ENCODE results near the gene CLEC7A.

The CLEC7A gene

GRCh38 chr12:10136637-10137205, 6.7 kb upstream of the CLEC7A start:
- H3K27me3 Mint-ChIP-seq (ENCODE audit: low read depth), result no peaks in the 10 kb centered on the region
- no peaks in the 10 kb centered on the region for H3K4me1 Mint-ChIP-seq
- H3K36me3 Mint-ChIP-seq (ENCODE audit: low read depth), result no peaks in the 10 kb centered on the region
- no peak overlapping the region for H3K4me3 Mint-ChIP-seq
- H3K27ac Mint-ChIP-seq, result no peak overlapping the region
- no peak for TF ChIP-seq CTCF (IDR thresholded peaks at IDR 0.05; ENCODE audit: unreplicated experiment in 3 of 3)
- no peaks in the 10 kb centered on the region for H3K9me3 Mint-ChIP-seq

DNA sequence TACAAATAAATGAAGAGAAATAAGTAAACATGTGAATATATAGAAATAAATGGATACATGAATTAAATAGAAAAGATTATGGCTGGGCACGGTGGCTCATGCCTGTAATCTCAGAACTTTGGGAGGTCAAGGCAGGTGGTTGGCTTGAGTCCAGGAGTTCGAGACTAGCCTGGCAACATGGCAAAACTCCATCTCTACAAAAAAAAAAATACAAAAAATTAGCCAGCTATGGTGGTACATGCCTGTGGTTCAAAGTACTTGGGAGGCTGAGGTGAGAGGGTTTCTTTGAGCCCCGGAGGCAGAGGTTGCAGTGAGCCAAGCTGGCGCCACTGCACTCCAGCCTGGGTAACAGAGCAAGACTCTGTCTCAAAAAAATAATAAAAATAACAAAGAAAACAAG, 5.1 kb upstream of the CLEC7A start:
- no peaks in the 10 kb centered on the region for H3K27me3 Mint-ChIP-seq (ENCODE audit: low read depth)
- H3K36me3 Mint-ChIP-seq (ENCODE audit: low read depth), result no peaks in the 10 kb centered on the region
- no peaks in the 10 kb centered on the region for H3K9me3 Mint-ChIP-seq
- no peak overlapping the region for H3K27ac Mint-ChIP-seq
- no peak for TF ChIP-seq CTCF (IDR thresholded peaks at IDR 0.05; ENCODE audit: unreplicated experiment in 3 of 3)
- no peaks in the 10 kb centered on the region for H3K4me1 Mint-ChIP-seq
- H3K4me3 Mint-ChIP-seq, result no peak overlapping the region

DNA sequence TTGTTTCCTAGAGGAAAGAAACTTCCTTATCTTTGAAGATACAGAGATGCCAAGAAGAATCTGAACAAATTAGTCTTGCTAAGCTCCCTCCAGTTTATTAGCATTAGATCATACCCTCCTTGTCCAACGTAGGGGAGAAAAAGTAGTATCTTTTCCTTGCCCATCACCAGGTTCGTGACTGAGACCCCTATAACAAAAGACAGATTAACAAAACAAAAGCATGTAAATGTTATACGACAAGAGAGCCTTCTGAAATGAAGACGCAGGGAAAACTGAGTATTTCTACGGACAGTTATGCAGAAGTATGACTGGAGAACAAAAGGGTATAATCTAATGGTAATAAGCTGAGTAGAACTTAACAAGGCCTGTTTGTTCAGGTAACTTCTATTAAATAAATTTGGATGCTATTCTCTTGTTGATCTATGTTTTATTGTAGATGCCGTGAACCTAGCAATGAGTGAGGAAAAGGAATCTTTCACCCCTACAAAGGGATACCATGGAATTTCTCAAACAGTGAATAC, 2.9 kb upstream of the CLEC7A start:
- Mint-ChIP-seq H3K27ac (no peak overlapping the region), H3K9me3 (no peaks in the 10 kb centered on the region), H3K4me3 (no peak overlapping the region), H3K4me1 (no peaks in the 10 kb centered on the region), H3K27me3 (ENCODE audit: low read depth) (no peaks in the 10 kb centered on the region), H3K36me3 (ENCODE audit: low read depth) (no peaks in the 10 kb centered on the region)
- no peak for TF ChIP-seq CTCF (IDR thresholded peaks at IDR 0.05; ENCODE audit: unreplicated experiment in 3 of 3)

DNA sequence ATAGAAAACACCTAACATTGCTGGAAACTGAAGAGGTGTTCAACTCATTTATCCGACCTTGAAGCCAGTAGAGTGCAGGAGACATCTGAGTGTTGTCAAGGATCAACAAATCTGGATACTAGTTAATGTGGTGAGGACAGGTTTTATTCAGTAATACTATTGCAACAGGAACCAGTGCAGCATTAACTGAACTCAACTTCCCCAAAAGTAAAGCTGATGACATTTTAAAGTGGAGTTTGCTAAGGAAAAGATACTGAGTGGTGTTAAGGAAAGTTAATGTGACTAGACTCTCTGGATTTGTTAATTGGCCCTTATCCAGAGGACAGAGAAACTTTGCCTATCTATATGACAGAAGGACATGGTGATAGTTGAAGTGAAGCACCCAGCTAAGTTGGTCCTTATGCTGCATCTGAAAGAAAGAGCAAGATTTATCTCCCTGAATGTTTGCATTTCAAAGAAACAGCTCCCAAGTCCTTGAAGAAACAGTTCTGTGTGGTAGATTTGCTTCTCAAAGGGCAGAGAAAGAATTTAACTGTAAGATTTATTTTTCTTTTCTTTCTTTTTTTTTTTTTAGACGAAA, 1.2 kb upstream of the CLEC7A start:
- Mint-ChIP-seq H3K4me1 (no peaks in the 10 kb centered on the region), H3K27ac (no peak overlapping the region), H3K4me3 (no peak overlapping the region), H3K36me3 (ENCODE audit: low read depth) (no peaks in the 10 kb centered on the region), H3K9me3 (no peaks in the 10 kb centered on the region), H3K27me3 (ENCODE audit: low read depth) (no peaks in the 10 kb centered on the region)
- TF ChIP-seq CTCF (IDR thresholded peaks at IDR 0.05; ENCODE audit: unreplicated experiment in 3 of 3), result no peak

GRCh38 chr12:10128687-10129086, 1.3 kb downstream of the CLEC7A start:
- no peak for TF ChIP-seq CTCF (IDR thresholded peaks at IDR 0.05; ENCODE audit: unreplicated experiment in 3 of 3)
- H3K27ac Mint-ChIP-seq, result no peak overlapping the region
- H3K4me1 Mint-ChIP-seq, result no peaks in the 10 kb centered on the region
- H3K27me3 Mint-ChIP-seq (ENCODE audit: low read depth), result no peaks in the 10 kb centered on the region
- H3K9me3 Mint-ChIP-seq, result no peaks in the 10 kb centered on the region
- no peak overlapping the region for H3K4me3 Mint-ChIP-seq
- H3K36me3 Mint-ChIP-seq (ENCODE audit: low read depth), result no peaks in the 10 kb centered on the region

DNA sequence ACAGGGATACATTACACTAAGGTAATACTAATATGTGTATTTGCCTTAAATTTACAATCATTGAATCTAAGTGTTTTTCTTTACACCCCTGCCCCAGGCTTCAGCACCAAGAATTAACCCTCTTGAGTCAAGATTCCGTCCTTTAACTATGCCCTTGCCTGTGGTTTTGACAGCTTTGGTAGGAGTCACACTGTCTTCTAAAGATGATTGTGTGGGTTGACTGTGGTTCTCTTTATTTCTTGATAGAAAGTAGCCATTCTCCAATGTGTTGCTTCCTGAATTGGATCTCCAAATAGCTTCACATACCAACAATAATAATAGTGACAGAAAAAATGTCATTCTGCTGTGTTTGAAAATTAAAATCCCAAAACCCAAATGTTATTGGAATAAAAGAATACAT, 3.6 kb downstream of the CLEC7A start:
- no peaks in the 10 kb centered on the region for H3K27me3 Mint-ChIP-seq (ENCODE audit: low read depth)
- no peaks in the 10 kb centered on the region for H3K9me3 Mint-ChIP-seq
- no peaks in the 10 kb centered on the region for H3K36me3 Mint-ChIP-seq (ENCODE audit: low read depth)

More for the DNA sequence above, 3.6 kb downstream of the CLEC7A start:
- no peak for TF ChIP-seq CTCF (IDR thresholded peaks at IDR 0.05; ENCODE audit: unreplicated experiment in 3 of 3)
- no peak overlapping the region for H3K27ac Mint-ChIP-seq
- no peaks in the 10 kb centered on the region for H3K4me1 Mint-ChIP-seq
- no peak overlapping the region for H3K4me3 Mint-ChIP-seq

Data from nephron (organoid).